ENCODE data around the gene RPS3.

- TF ChIP-seq CTCF (IDR thresholded peaks at IDR 0.05) (no peak), POLR2A (IDR thresholded peaks at IDR 0.05) (no peak)
These were observed 27.4 kb downstream of the RPS3 start for GRCh38 chr11:75426720-75427086.
